HepG2 (cell line): ENCODE results near the gene SSC5D. TPM values are rescaled to one million over a fixed set of nuclear protein-coding genes. Genes with fewer than 3 reads are reported as not detected.

Source experiments
- ATAC-seq: fragments of 200-7000 bp; cut with Tn5 transposase; 3 replicates; pipeline ENCODE4 v1.9.1; 2020; ENCODE audit warnings: mild to moderate bottlenecking, moderate library complexity
- BruUV-seq: library from RNA; stranded (reverse); fragments of 400-500 nt; replicated peaks from 2 replicates; lab custom pipeline; 2021; lab: Mats Ljungman, UMichigan
- CTCF ChIA-PET: fragments of 300-600 bp; formaldehyde crosslinking; extraction: SDS; loops from one replicate; lab custom pipeline; 2021; ENCODE audit warnings: low total read pairs, inconsistent platforms, low intra/inter-chr PET ratio; lab: Yijun Ruan, JAX
- POLR2A ChIA-PET: fragments of 350-600 bp; sonication (Branson Sonifier 250); formaldehyde crosslinking; loops from one replicate; lab custom pipeline; 2020; ENCODE audit warnings: antibody characterized with exemption, inconsistent platforms; lab: Yijun Ruan, JAX
- DNase-seq: peaks from one replicate; pipeline ENCODE4 v3.0.0-alpha.2; 2015; ENCODE audit warnings: low spot score
- FAIRE-seq: peaks from 3 replicates; lab custom pipeline; 2011; peaks lifted over from hg19 to GRCh38; lab: Jason Lieb, UNC
- H2AFZ ChIP-seq: one replicate; pipeline ENCODE4 v1.6.1; 2011; ENCODE audit warnings: low read length, inconsistent platforms
- H3K27ac ChIP-seq: fragments of 300-600 bp; 3 replicates; pipeline ENCODE4 v1.8.0; 2011; ENCODE audit warnings: mixed run types, mild to moderate bottlenecking, mixed read lengths, low read length, inconsistent platforms; ENCODE audit not compliant: insufficient read depth; ENCODE audit errors: extremely low read length
- H3K27me3 ChIP-seq, 2 experiments: fragments of 200-600 bp in 1 of 2; 2 replicates in 1 of 2; 3 replicates in 1 of 2; pipeline versions ENCODE4 v1.6.0 to v1.8.0; 2011; ENCODE audit warnings: low read length in 2 of 2, mild to moderate bottlenecking in 2 of 2, moderate library complexity in 2 of 2, inconsistent platforms in 1 of 2; ENCODE audit not compliant: insufficient read depth in 2 of 2, control insufficient read depth in 1 of 2
- H3K36me3 ChIP-seq, 2 experiments: fragments of 200-600 bp in 1 of 2; replicated peaks in 1 of 2; 2 replicates in 1 of 2; 3 replicates in 1 of 2; pipeline versions ENCODE4 v1.5.1 to v1.8.0; 2011; ENCODE audit warnings: low read length in 2 of 2, inconsistent platforms in 1 of 2; ENCODE audit not compliant: insufficient read depth in 2 of 2, control insufficient read depth in 1 of 2
- H3K4me1 ChIP-seq: 2 replicates; pipeline ENCODE4 v1.5.1; 2012; ENCODE audit warnings: low read length, inconsistent platforms; ENCODE audit not compliant: insufficient read depth
- H3K4me2 ChIP-seq: 2 replicates; pipeline ENCODE4 v1.6.0; 2011; ENCODE audit warnings: low read depth, low read length, inconsistent platforms
- H3K4me3 ChIP-seq, 3 experiments: fragments of 200-600 bp in 1 of 3; sonication (generic), shearing (Covaris generic) in 1 of 3; replicated peaks in 1 of 3; 2 replicates each; pipeline ENCODE4 v1.5.1; 2011 to 2016; ENCODE audit warnings: low read length in 3 of 3, inconsistent platforms in 2 of 3, low read depth in 2 of 3, mild to moderate bottlenecking in 2 of 3, control low read depth in 1 of 3, mixed read lengths in 1 of 3; ENCODE audit not compliant: insufficient read depth in 1 of 3
- H3K79me2 ChIP-seq: one replicate; pipeline ENCODE4 v1.6.1; 2011; ENCODE audit warnings: low read length, inconsistent platforms; ENCODE audit not compliant: insufficient read depth
- H3K9ac ChIP-seq: 2 replicates; pipeline ENCODE4 v1.6.0; 2011; ENCODE audit warnings: mild to moderate bottlenecking, low read depth, low read length, inconsistent platforms; ENCODE audit not compliant: insufficient read depth
- H3K9me3 ChIP-seq: 2 replicates; pipeline ENCODE4 v1.5.1; 2012; ENCODE audit warnings: mild to moderate bottlenecking, low read length
- H4K20me1 ChIP-seq: 2 replicates; pipeline ENCODE4 v1.6.0; 2011; ENCODE audit warnings: inconsistent platforms, mild to moderate bottlenecking, low read length, moderate library complexity; ENCODE audit not compliant: insufficient read depth
- FOXP1 ChIP-seq, 2 experiments: fragments of 450-650 bp in 1 of 2; IDR thresholded peaks; 2 replicates each; pipeline ENCODE4 v1.6.1; 2017 to 2018; ENCODE audit warnings: antibody characterized with exemption in 1 of 2
- MEF2D ChIP-seq: sonication (generic); formaldehyde crosslinking; IDR thresholded peaks from 2 replicates; pipeline ENCODE4 v1.5.1; 2020; ENCODE audit warnings: mild to moderate bottlenecking, missing genetic modification reagents
- POLR2AphosphoS5 ChIP-seq: IDR thresholded peaks from 2 replicates; pipeline ENCODE4 v1.6.1; 2012; ENCODE audit warnings: low read depth, low read length
- THAP11 ChIP-seq: IDR thresholded peaks from 2 replicates; pipeline ENCODE4 v1.6.1; 2016; ENCODE audit warnings: missing biosample characterization, missing genetic modification reagents
- TRIM24 ChIP-seq: sonication (generic); formaldehyde crosslinking; IDR thresholded peaks from 2 replicates; pipeline ENCODE4 v1.8.0; 2022; ENCODE audit warnings: mild to moderate bottlenecking, missing genetic modification reagents
- ZKSCAN1 ChIP-seq: fragments of 150-350 bp; IDR thresholded peaks from 2 replicates; pipeline ENCODE4 v1.6.1; 2014; ENCODE audit warnings: low read length
- ZNF10 ChIP-seq: sonication (generic); formaldehyde crosslinking; IDR thresholded peaks from 2 replicates; pipeline ENCODE4 v1.4.0; 2020; ENCODE audit warnings: mild to moderate bottlenecking, low read depth, missing genetic modification reagents, borderline replicate concordance
- WGBS: methylation state at CpG from one replicate; pipeline ENCODE4 v1.1.6; 2017; ENCODE audit warnings: low lambda C conversion rate; 5-methylcytosine and 5-hydroxymethylcytosine counted together
- in situ Hi-C: cut with HindIII; loops from 2 replicates; pipeline ENCODE4 v1.10.0; 2017; ENCODE audit warnings: low pct_unique_long_range_greater_than_20kb; ENCODE audit not compliant: extremely low pct_ligation_motif_present
- intact Hi-C: fragments of 100-400 bp; cut with micrococcal nuclease; formaldehyde crosslinking; loops from one replicate; pipeline ENCODE4 v1.10.0; 2022; ENCODE audit not compliant: unreplicated experiment
- polyA plus RNA-seq, 8 experiments: library from polyadenylated mRNA; depleted of rRNA in 3 of 8; stranded (reverse) in 7 of 8; unstranded in 1 of 8; fragments of >200 nt; fragmentation: Illumina TruSeq in 4 of 8; extraction: Trizol in 4 of 8; gene quantifications; 2 replicates each; pipeline versions ENCODE4 v1.2.1 to v1.2.3, GENCODE V29; 2011 to 2016; ENCODE audit warnings: low read depth in 4 of 8, missing spikeins in 1 of 8, mixed read lengths in 1 of 8; ENCODE audit not compliant: insufficient read depth in 1 of 8
- total RNA-seq, 5 experiments: library from RNA; depleted of rRNA; stranded (reverse); fragments of >200 nt; fragmentation: Illumina TruSeq; extraction: Trizol; gene quantifications; 2 replicates each; pipeline ENCODE4 v1.2.3, GENCODE V29; 2016; ENCODE audit warnings: low read depth in 1 of 5
- TF ChIP-seq, protein P1 (sequence below): sonication (generic); formaldehyde crosslinking; IDR thresholded peaks from 2 replicates; pipeline ENCODE4 v1.4.0; 2020; ENCODE audit warnings: missing genetic modification reagents
- TF ChIP-seq, protein P2 (sequence below): IDR thresholded peaks from 2 replicates; pipeline ENCODE4 v1.6.1; 2016; ENCODE audit warnings: missing genetic modification reagents, missing compliant biosample characterization

Gene SSC5D
- total and polyA plus RNA-seq, 2 of the 13 experiments (the other 11 are each of a cell fraction or from before 2014, with no cell fraction given) = not detected

DNA sequence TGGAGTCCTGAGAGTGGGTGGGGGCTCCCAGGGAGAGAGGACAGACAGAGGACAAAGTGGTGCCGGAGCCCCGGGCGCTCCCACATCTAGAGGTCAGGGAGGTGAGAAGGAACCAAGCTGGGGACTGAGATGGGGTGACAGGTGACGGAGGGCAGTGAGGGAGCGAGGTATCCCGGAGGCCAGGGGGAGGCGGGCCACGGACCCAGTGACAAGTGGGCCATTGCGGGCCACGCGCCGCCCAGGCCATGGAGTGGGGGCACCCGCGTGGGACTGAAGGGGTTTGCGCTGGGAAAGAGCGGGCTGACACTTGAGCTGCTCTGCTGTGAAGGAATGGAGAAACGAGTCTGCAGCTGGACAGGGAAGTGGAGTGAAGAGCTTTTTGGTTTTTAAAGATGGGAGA is 9.2 kb upstream of the SSC5D start:
- DNase-seq (no peak), ATAC-seq (no peak), FAIRE-seq (no peak)
- Histone ChIP-seq H3K27me3 (no peaks in the 10 kb centered on the region; a peak in 1 of 5 replicates), H3K4me2 (no peak overlapping the region), H3K27ac (no peak overlapping the region), H3K36me3 (no peaks in the 10 kb centered on the region), H3K9me3 (no peaks in the 10 kb centered on the region), H3K9ac (no peak overlapping the region), H4K20me1 (no peaks in the 10 kb centered on the region), H3K4me3 (no peak overlapping the region), H3K4me1 (peaks cover 33% of the 10 kb centered on the region), H3K79me2 (peaks cover 11% of the 10 kb centered on the region), H2AFZ (no peak overlapping the region)
- intact Hi-C loops (no loop called here), in situ Hi-C loops (no loop called here)
- TF ChIP-seq FOXP1 (IDR thresholded peaks at IDR 0.05) (no peak), FOXP1 (CRISPR knock-in tag; IDR thresholded peaks at IDR 0.05) (no peak), ZKSCAN1 (no peak)
- TF ChIP-seq, protein P1, sequence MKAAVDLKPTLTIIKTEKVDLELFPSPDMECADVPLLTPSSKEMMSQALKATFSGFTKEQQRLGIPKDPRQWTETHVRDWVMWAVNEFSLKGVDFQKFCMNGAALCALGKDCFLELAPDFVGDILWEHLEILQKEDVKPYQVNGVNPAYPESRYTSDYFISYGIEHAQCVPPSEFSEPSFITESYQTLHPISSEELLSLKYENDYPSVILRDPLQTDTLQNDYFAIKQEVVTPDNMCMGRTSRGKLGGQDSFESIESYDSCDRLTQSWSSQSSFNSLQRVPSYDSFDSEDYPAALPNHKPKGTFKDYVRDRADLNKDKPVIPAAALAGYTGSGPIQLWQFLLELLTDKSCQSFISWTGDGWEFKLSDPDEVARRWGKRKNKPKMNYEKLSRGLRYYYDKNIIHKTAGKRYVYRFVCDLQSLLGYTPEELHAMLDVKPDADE (CRISPR knock-in tag) = no peak
- TF ChIP-seq, protein P2, sequence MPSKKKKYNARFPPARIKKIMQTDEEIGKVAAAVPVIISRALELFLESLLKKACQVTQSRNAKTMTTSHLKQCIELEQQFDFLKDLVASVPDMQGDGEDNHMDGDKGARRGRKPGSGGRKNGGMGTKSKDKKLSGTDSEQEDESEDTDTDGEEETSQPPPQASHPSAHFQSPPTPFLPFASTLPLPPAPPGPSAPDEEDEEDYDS (CRISPR knock-in tag) = no peak
- 93% methylated on average over 17 of the region's 17 CpGs for WGBS
- no TSS peak for BruUV-seq
- ChIA-PET CTCF (no interaction called here), POLR2A (no interaction called here)

DNA sequence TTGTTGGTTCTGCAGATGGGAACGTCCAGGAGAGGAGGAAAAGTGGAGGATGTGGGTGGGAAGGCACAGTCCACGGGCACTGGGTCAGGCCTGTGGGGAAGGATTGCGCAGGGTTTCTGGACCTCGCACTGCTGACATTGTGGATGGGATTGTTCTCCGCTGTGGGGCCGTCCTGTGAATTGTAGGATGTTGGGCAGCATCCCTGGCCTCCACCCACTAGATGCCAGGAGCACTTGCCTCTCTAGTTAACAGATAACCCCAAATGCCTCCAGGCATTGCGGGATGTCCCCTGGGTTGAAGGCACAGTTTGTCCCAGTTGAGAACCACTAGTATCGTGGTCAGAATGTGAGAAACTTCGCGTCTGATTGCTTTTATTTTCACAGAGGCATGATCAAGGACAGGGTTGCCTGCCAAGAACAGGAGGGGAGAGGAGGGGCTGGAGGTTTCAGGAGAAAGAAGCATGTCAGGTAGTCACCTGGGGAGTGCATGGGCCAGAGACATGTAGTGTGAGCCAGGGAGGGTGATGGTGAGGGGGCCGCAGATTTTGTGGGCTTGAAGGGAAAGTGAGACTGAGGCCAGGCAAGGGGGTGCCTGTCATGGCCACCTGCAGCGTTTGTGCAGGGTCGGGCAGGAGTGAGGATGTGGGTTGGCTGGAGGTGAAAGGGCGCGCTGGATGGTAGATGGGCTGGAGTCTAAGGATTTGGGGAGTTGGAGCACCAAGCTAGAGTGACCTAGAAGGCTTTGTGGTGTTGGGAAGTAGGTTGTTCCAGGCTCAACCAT is 8.6 kb upstream of the SSC5D start:
- 88% methylated on average over 14 of the region's 15 CpGs for WGBS
- Histone ChIP-seq H4K20me1 (no peaks in the 10 kb centered on the region), H3K4me1 (peaks cover 29% of the 10 kb centered on the region), H2AFZ (no peak overlapping the region), H3K27ac (no peak overlapping the region), H3K79me2 (peaks cover 11% of the 10 kb centered on the region), H3K36me3 (no peaks in the 10 kb centered on the region), H3K9ac (no peak overlapping the region), H3K4me2 (no peak overlapping the region), H3K27me3 (no peaks in the 10 kb centered on the region; a peak in 1 of 5 replicates), H3K4me3 (no peak overlapping the region), H3K9me3 (no peaks in the 10 kb centered on the region)
- intact Hi-C loops = no loop called here
- in situ Hi-C loops = no loop called here
- POLR2A ChIA-PET = no interaction called here
- CTCF ChIA-PET = no interaction called here
- no peak for FAIRE-seq
- no peak for DNase-seq
- no peak for TF ChIP-seq POLR2AphosphoS5
- TF ChIP-seq MEF2D (CRISPR knock-in tag) = no peak
- TF ChIP-seq TRIM24 (CRISPR knock-in tag) = no peak
- no peak for TF ChIP-seq ZNF10
- no peak for TF ChIP-seq THAP11
- no TSS peak for BruUV-seq
- no peak for ATAC-seq
